ENCODE results near the gene IL22RA1.

IL22RA1 gene

GRCh38 chr1:24071941-24072340, 71.0 kb downstream of the IL22RA1 start:
- DNase-seq (ENCODE audit: low read depth in 3 of 3): no peak

GRCh38 chr1:24070821-24071393, 72.0 kb downstream of the IL22RA1 start:
- DNase-seq (ENCODE audit: low read depth in 3 of 3): peak; percentile 53 to 70 (median 70)

GRCh38 chr1:24069817-24070216, 73.1 kb downstream of the IL22RA1 start:
- DNase-seq (ENCODE audit: low read depth in 3 of 3): no peak

Data from stimulated activated CD4-positive, alpha-beta T cell treated with anti-CD3 and anti-CD28 coated beads, TNF-alpha, amount 100 ng/mL, for 24 hours (primary cell).